ENCODE measurements around the gene PTPN6.
"Not testable (repeated sequence)": the region's sequence is repeated elsewhere in the genome, so short reads cannot be mapped to it uniquely, and the experiment has no call there.

Gene PTPN6

DNA sequence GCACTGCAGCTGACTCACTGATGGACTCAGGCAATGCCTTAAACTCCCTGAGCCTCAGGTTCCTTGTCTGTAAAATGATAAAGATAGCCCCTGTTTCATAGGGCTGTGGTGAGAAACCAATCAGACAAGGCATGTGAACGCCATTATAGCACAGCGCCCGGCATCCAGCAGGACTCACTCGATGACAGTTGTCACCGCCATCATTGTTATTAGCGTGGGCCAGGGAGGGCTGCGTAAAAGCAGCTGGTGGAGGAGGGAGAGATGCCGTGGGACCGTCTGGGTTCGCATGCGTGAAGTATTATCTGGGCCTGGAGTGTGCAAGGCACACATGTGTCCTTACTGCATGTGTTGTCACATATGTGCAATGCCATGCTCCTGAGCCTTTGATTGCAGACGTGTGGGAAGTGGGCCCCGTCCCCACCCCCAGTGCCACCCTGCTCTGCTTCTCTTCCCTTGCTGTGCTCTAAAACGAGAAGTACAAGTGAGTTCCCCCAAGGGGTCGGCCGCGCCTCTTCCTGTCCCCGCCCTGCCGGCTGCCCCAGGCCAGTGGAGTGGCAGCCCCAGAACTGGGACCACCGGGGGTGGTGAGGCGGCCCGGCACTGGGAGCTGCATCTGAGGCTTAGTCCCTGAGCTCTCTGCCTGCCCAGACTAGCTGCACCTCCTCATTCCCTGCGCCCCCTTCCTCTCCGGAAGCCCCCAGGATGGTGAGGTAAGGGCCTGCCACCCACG, at the start of gene PTPN6:
Gene PTPN6 (plus strand): TSS at position 546 of the 730 bp plus-strand sequence. CDS start 157 bp downstream, at position 703.
- DNase-seq (ENCODE audit: low spot score) = no peak

DNA sequence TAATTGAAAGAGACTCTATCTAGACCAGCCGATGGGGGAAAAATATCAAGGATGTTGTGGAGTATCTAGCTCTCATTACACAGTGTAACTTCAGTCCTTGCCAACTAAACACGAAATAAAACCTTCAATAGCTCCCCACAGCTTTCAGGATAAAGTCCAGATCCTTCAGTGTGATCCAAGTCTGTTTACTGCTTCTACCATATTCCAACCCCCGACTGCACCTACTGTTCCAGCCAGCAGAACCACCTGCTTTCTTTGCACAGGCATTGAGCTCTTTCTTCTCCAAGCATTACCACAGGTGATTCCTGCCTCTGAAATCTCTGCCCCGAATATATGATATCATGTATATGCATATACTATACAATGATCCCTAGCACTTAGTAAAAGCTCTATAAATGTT, 48.7 kb upstream of the PTPN6 start:
- no peak for DNase-seq (ENCODE audit: low spot score)

DNA sequence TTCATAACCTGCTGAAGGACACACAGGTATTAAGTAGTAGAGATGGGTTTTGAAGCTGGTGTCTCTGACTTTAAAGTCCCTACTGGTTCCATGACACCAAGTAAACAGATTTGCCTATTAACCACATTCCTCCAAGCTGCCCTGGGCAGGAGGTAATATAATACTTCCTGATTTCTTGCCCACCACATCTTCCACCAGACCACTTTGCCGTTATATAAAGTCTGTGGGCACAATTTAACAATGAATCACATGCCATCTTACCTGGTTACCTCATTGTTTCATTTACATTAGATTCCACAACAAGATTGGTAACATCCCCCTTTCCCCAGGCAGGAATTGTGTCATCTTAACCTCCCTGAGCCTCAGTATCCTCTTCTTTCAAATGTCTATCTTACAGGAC, 47.4 kb upstream of the PTPN6 start:
- DNase-seq (ENCODE audit: low spot score) = peak; percentile 76

- DNase-seq (ENCODE audit: low spot score) = peak; percentile 95
These were observed 46.6 kb upstream of the PTPN6 start, which contains the start of gene LRRC23 for GRCh38 chr12:6904280-6905276. LRRC23 (plus strand) TSS chr12:6904822; CDS start chr12:6905634, 812 bp downstream.

GRCh38 chr12:6905414-6906040, 45.6 kb upstream of the PTPN6 start:
- no peak for DNase-seq (ENCODE audit: low spot score)

DNA sequence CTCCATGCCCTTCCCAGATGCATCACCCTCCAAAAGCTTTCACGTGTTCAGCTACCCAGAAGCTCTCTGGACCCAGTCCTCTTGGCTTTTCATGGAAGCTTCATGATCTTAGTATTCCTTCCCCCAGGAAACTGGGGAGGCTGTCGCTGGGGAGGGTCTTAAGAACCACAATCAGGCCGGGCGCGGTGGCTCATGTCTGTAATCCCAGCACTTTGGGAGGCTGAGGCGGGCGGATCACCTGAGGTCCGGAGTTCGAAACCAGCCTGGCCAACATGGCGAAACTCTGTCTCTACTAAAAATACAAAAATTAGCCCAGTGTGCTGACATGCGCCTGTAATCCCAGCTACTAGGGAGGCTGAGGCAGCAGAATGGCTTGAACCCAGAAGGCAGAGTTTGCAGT, 43.0 kb upstream of the PTPN6 start:
- DNase-seq (ENCODE audit: low spot score) = not testable (repeated sequence)

- DNase-seq (ENCODE audit: low spot score) = no peak
These were observed 41.6 kb upstream of the PTPN6 start for GRCh38 chr12:6909421-6910145.

GRCh38 chr12:6912164-6912935, 38.8 kb upstream of the PTPN6 start:
- DNase-seq (ENCODE audit: low spot score) = no peak

DNA sequence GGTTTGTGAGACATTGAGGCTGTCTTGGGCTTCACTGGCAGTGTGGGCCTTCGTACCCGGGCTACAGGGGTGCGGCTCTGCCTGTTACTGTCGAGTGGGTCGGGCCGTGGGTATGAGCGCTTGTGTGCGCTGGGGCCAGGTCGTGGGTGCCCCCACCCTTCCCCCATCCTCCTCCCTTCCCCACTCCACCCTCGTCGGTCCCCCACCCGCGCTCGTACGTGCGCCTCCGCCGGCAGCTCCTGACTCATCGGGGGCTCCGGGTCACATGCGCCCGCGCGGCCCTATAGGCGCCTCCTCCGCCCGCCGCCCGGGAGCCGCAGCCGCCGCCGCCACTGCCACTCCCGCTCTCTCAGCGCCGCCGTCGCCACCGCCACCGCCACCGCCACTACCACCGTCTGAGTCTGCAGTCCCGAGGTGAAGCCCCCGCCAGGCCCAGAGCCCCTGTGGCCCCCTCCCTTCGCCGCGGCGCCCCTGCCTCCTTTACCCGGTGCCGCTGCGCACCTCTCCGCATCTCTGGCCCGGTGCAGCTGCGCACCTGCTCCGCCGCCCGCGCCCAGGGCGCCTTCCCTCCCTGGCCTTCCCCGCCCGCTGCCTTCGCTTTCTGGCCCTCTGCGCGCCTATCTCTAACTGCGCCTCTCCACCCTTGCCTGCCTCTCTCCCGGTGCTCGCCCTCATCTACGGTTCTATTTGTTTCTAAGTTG, 36.8 kb upstream of the PTPN6 start, which contains the start of gene ENO2:
Gene ENO2 (plus strand): TSS at position 335 of the 701 bp plus-strand sequence. CDS start 1,253 bp downstream, outside the sequence.
- peak; percentile 78 for DNase-seq (ENCODE audit: low spot score)

DNA sequence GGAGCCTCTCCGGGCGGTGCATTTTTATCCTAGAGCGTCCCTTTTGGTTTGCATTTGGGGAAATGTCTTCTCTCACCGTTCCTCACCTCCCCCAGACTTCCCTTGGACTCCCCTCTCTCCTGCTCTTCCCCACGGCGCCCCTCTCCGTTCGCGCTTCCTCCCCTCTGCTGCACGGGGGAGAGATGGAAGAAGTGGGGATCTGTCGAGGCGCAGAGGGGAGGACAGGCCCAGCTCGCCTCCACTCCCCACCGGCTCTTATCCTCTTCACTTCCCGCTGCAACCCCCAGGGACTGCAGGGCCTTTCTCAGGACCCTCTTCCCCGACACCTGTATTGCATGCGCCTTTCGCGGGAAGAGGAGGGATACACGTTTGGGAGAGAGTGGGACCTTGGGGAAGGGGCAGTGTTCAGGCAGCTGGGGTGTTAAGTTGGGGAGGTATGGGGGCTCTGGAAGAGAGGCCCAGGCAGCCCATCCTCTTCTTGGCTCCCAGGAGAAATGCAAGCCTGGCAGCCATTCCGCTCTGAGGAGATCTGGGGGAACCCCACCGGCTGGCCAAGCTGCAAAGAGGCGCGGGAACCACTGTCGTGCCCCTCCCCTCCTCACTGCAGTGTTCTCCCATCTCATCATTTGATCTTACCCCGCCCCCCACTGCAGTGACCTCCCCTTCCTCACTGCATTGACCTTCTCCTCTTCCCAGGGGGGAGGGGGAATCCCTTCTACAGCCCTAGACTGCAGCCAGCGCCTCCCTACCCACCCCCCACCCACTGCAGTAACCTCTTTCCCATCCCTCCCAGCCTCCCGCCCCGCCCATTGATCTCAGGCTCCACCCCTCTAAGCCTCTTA, 36.0 kb upstream of the PTPN6 start:
- no peak for DNase-seq (ENCODE audit: low spot score)

GRCh38 chr12:6915789-6916285, 35.3 kb upstream of the PTPN6 start:
- DNase-seq (ENCODE audit: low spot score) = no peak

GRCh38 chr12:6916426-6917200, 34.5 kb upstream of the PTPN6 start:
- no peak for DNase-seq (ENCODE audit: low spot score)

- no peak for DNase-seq (ENCODE audit: low spot score)
These were observed 33.5 kb upstream of the PTPN6 start for GRCh38 chr12:6917491-6918231.

- no peak for DNase-seq (ENCODE audit: low spot score)
These were observed 31.6 kb upstream of the PTPN6 start for GRCh38 chr12:6919588-6919987.

DNA sequence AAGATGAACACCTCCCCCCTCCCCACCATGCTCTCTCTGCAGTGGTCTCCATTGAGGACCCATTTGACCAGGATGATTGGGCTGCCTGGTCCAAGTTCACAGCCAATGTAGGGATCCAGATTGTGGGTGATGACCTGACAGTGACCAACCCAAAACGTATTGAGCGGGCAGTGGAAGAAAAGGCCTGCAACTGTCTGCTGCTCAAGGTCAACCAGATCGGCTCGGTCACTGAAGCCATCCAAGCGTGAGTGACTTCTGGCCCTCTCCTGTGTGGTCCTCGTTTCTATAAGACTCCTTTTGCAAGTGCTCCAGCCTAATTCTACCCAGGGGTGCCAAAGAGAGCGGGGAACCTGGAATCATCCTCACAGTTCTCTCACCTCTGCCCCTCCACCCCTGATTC, 29.6 kb upstream of the PTPN6 start:
- DNase-seq (ENCODE audit: low spot score) = no peak

- DNase-seq (ENCODE audit: low spot score) = no peak
These were observed 28.9 kb upstream of the PTPN6 start for GRCh38 chr12:6921996-6922946.

Data from SW480 (cell line).